Right ventricle myocardium inferior (tissue), 1 donor: Measurements from ENCODE around the gene SERINC5. TPM values are rescaled to one million over a fixed set of nuclear protein-coding genes. Genes with fewer than 3 reads are reported as not detected.
A peak's percentile ranks its signal among the peaks of the same experiment; 100 is the strongest.

Experiments
- ATAC-seq: fragments of 200-7000 bp; cut with Tn5 transposase; one replicate; pipeline ENCODE4 v1.9.1; 2020; ENCODE audit warnings: mild to moderate bottlenecking, moderate library complexity
- DNase-seq: peaks from one replicate; pipeline ENCODE4 v3.0.0; 2021; ENCODE audit errors: missing footprints
- intact Hi-C: fragments of 100-400 bp; cut with DNase I; formaldehyde crosslinking; loops from one replicate; pipeline ENCODE4 v1.11.0; 2022
- total RNA-seq: library from RNA; stranded (reverse); fragmentation: NEBNext Ultra II Directional; extraction: Animal tissue kit (Norgen Biotek cat#: 25700); gene quantifications from one replicate; pipeline ENCODE4 v1.2.1, GENCODE V29; 2021
- donor health status: DM: no; HTN: yes; CAD: no; lungs with severe emphysema.

The SERINC5 gene
- total RNA-seq, 1 donor from 2014 or later: 14.5 TPM

GRCh38 chr5:80234116-80234948, 21.5 kb downstream of the SERINC5 start:
- DNase-seq: no peak
- no peak for ATAC-seq
- intact Hi-C loops: no loop called here

GRCh38 chr5:80231693-80232092, 24.2 kb downstream of the SERINC5 start:
- no peak for DNase-seq
- intact Hi-C loops: no loop called here
- ATAC-seq: no peak

- ATAC-seq (no peak), DNase-seq (no peak)
- intact Hi-C loops: no loop called here
These were observed 24.6 kb downstream of the SERINC5 start for GRCh38 chr5:80231243-80231642.

GRCh38 chr5:80230269-80230992, 25.4 kb downstream of the SERINC5 start:
- intact Hi-C loops: no loop called here
- DNase-seq (no peak), ATAC-seq (peak; percentile 34)

- intact Hi-C loops: no loop called here
- DNase-seq (no peak), ATAC-seq (no peak)
These were observed 26.0 kb downstream of the SERINC5 start for GRCh38 chr5:80229902-80230255.

GRCh38 chr5:80227979-80228596, 27.8 kb downstream of the SERINC5 start:
- ATAC-seq: no peak
- intact Hi-C loops: no loop called here
- no peak for DNase-seq

GRCh38 chr5:80225934-80226326, 29.9 kb downstream of the SERINC5 start:
- no peak for ATAC-seq
- intact Hi-C loops: no loop called here

GRCh38 chr5:80225189-80225933, 30.5 kb downstream of the SERINC5 start:
- no peak for DNase-seq
- intact Hi-C loops: no loop called here
- ATAC-seq: no peak

More at GRCh38 chr5:80225934-80226326, 29.9 kb downstream of the SERINC5 start:
- no peak for DNase-seq

GRCh38 chr5:80223561-80223960, 32.3 kb downstream of the SERINC5 start:
- intact Hi-C loops: no loop called here
- ATAC-seq (no peak), DNase-seq (no peak)

GRCh38 chr5:80220245-80220897, 35.5 kb downstream of the SERINC5 start:
- ATAC-seq: no peak
- DNase-seq: no peak
- intact Hi-C loops: no loop called here

- intact Hi-C loops: no loop called here
- DNase-seq (no peak), ATAC-seq (no peak)
These were observed 36.5 kb downstream of the SERINC5 start for GRCh38 chr5:80219391-80219790.

- intact Hi-C loops: loop anchor here (2.0 kb wide), 1 partner anchor 25 kb away; no protein-coding TSS in a partner anchor
- DNase-seq: no peak
- no peak for ATAC-seq
These were observed 38.2 kb downstream of the SERINC5 start for GRCh38 chr5:80217667-80218066.

GRCh38 chr5:80216753-80217596, 38.9 kb downstream of the SERINC5 start:
- intact Hi-C loops: loop anchor here (2.0 kb wide), 1 partner anchor 24 kb away; no protein-coding TSS in a partner anchor
- ATAC-seq: peak; percentile 90
- peak; percentile 78 for DNase-seq

GRCh38 chr5:80216096-80216495, 39.8 kb downstream of the SERINC5 start:
- peak; percentile 8 for ATAC-seq
- no peak for DNase-seq
- intact Hi-C loops: loop anchor here (2.0 kb wide), 1 partner anchor 23 kb away; no protein-coding TSS in a partner anchor

GRCh38 chr5:80215523-80215922, 40.3 kb downstream of the SERINC5 start:
- intact Hi-C loops: no loop called here

GRCh38 chr5:80213466-80213865, 42.4 kb downstream of the SERINC5 start:
- intact Hi-C loops: no loop called here
- ATAC-seq (no peak), DNase-seq (no peak)

More at GRCh38 chr5:80215523-80215922, 40.3 kb downstream of the SERINC5 start:
- no peak for ATAC-seq
- DNase-seq: no peak

- intact Hi-C loops: no loop called here
- no peak for DNase-seq
- no peak for ATAC-seq
These were observed 43.6 kb downstream of the SERINC5 start for GRCh38 chr5:80212171-80212667.
